Measurements from ENCODE around the gene SPDEF.

Gene SPDEF

DNA sequence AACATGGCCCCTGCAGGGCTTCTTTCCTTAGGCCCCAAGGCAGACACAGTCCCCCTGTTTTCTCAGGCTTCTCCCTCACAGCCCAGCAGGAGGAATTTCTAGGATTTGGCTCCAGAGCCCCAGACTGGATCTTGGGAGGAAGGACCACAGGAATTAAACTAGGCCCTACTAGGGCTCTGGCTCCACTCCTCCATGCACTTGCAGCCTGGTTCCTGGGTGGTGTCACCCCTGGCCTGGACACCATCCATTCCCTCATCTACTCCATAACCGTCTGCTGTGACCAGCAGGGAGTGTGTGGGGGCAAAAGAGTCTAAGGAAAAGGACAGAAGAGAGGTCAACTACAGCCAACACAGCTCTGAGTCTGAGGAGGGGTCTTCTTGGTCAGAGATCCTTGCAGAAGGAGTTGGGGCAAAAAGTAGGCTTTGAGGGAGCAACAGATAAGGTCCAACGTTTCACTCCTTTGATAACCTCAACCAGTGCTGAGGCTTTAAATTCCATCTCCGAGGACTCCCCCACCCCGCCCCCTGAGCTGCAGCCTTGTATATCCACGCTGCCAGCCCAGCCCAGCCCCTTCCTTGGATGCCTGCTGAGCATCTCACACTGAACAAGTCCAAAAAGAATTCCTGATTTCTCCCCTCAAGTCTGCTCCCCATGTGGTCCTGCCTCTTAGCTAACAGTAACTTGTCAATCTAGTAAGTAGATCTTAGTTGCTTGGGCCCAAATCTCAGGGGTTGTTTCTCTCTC lies 27.9 kb upstream of the SPDEF start:
- DNase-seq (ENCODE audit: low read depth in 2 of 2) = no peak

DNA sequence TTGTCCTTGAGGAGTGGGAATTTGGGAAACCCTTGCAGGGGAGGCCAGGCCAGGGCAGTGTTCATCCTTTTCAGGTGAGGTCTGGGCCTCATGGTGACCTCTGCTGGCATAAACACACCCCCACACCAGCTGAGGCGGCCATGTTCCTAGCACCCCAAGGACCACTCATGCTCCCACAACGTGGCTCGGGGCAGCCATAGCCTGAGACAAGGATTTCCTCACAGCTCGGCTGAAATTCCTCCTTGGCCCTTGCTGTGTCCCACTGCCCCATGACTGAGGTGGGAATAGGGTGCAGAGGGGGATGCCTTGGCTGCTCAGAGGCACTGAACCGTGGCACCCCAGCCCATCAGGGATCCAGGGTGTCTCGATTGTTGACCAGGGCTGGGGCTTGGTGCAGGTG lies 27.3 kb upstream of the SPDEF start:
- DNase-seq (ENCODE audit: low read depth in 2 of 2) = no peak

DNA sequence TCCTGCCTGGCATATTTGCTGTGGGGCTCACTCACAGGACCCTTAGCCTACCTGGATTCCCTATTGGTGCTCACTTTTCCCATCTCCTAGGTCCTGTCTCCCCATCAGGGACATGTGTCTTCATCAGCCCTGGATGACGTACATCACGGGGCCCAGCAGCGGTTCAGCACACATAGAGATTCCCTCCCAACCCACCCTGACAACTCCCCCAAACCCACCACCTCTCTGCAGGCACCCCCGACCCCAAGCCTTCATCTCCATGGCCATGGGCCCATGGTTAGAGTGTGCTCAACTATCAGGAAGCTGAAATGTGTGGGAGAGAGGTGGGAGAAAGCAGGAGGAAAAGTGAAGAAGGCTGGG lies 25.4 kb upstream of the SPDEF start:
- no peak for DNase-seq (ENCODE audit: low read depth in 2 of 2)

DNA sequence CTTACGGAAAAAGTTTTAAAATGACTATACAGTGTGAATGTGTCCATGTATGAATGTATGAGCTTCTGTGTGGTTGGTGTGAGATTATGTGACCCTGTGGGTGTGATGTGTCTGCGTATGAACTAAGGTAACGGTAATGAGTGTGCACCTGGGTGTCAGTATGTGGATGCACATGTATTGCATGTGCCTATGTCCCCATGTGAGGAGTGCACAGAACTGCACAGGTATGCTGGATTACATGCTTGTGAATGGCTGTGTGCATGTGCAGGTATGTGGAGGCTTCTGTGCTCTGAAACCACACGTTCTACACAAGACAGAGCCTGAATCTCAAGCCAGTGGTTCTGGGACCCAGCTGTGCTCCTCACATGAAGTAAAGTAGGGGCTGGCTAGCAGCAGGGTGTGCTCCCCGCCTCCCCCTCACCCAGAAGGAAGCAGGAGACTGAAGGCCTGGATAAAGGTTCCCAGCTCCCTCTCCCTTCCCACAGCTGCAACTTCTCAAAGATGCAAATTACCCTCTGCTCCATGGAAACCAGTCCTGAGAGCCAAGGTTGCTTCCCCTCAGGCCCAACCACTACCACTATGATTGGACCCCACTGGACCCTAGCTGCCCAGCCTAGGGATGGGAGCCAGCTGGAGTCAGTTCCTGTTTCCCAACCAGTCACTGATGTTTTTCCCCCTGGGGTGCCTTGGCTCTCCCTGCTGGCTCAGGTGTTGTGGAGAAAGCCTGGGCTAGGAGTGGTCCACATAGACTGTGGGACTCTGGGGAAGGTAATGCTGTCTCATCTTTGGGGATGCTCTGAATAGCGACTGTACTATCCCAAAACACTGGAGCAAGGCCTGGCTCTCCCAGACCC lies 24.8 kb upstream of the SPDEF start:
- no peak for DNase-seq (ENCODE audit: low read depth in 2 of 2)

DNA sequence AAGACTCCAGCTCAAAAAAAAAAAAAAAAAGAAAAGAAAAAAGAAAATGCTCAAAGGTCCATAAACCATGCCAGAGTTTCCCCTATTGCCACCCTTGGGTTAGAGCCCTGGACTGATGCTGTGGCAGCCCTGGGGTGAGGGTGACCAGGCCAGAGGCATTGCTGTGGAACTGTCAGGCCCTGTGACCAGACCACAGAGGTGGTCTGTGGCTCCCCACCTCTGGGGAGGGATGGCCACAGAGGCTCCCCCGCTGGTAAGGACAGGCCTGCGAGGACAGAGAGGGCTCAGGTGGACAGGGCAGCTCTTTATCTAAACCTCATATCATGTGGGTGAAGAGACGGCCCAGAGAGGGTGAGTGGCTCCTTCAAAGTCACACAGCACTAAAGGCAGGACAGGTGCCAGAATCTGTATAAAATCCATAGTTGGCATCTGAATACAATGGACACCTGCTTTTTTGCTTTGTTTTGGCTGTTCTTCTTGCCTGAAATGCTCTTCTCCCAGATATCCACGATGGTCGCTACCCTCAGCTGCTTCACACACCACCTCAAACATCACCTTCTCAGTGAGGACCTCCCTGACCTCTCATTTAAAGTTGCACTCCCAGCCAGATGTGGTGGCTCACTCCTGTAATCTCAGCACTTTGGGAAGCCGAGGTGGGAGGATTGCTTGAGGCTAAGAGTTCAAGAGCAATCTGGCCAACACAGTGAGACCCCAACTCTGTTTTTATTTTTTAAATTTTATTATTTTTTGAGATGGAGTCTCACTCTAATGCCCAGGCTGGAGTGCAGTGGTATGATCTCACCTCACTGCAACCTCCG lies 22.5 kb upstream of the SPDEF start:
- DNase-seq (ENCODE audit: low read depth in 2 of 2) = no peak

DNA sequence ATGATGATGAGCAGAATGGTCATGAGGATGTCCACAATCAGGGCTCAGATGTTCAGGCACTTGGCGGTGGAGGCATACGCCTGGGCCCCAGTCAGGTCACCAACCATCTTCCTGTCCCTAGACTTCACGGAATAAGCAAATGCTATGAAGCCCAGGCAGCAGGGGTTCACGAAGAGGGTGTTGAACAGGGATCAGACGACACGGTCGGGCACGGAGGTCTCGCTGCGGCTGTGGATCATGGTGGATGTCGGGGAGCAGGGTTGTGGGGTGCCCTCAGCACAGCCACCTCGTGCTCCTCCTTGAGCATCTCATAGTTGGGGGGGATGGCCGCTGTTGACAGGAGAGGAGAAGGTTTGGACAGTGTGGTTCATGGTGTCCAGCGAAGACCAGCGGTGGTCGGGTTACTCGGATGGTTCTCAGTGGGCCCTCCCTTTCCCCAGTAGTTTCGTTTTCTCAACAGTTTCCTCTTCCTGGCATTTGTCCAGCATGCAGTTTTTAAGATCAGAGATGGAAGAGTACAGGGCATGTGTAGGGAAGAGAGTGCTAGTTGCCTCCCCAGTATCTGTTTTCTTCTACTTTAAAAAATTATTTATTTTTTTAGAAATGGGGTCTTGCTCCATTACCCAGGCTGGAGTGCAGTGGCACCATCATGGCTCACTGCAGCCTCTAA lies 20.3 kb upstream of the SPDEF start:
- no peak for DNase-seq (ENCODE audit: low read depth in 2 of 2)

DNA sequence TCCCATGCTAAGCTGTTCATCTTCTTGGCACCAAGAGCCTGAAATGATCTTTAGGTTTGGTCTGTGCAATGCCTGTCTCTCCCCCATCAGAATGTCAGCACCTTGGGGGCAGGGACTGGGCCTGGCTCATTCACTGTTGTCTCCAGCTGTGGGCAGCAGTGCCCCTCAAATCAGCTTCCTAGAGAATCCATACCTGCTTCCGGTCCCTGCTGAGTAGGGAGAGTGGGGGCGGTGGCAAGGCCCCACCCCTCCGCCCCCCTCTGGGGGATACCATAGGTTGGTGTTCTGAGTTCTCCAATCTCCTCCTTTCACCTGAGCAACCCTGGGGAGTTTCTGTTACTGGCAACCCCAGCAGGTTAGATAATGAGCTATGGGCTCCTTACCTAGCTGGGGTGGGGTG lies 19.2 kb upstream of the SPDEF start:
- no peak for DNase-seq (ENCODE audit: low read depth in 2 of 2)

DNA sequence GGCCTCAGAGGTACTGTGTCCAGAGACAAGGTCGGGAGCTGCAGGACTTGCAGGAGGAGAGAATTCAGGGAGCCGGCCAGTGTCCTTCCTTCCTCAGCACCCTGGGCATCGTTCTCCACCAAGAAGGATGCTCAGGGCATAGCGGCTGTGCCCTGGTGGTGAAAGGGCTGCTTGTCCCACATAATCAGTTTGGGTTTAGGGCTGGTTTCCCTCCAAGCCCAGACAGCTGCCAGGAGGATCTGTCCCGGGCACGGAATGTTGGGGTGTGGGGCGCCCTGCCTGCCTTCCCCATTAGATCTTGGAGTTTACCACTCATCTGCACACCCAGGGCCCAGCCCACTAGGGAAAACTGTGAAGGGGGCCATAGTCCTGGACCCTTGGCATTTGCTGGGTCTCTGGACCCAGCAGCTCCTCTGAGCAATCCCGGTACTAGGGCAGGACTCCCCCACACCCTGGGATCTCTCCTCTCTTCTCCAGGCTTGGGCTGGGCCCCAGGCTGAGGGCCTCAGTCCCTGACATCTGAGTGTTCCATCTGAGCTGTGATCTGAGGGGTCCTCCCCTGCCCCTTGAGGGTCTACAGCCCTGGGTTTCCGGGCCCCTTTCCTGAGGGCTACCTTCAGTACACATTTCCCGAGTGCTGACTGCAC lies 18.6 kb upstream of the SPDEF start:
- no peak for DNase-seq (ENCODE audit: low read depth in 2 of 2)

DNA sequence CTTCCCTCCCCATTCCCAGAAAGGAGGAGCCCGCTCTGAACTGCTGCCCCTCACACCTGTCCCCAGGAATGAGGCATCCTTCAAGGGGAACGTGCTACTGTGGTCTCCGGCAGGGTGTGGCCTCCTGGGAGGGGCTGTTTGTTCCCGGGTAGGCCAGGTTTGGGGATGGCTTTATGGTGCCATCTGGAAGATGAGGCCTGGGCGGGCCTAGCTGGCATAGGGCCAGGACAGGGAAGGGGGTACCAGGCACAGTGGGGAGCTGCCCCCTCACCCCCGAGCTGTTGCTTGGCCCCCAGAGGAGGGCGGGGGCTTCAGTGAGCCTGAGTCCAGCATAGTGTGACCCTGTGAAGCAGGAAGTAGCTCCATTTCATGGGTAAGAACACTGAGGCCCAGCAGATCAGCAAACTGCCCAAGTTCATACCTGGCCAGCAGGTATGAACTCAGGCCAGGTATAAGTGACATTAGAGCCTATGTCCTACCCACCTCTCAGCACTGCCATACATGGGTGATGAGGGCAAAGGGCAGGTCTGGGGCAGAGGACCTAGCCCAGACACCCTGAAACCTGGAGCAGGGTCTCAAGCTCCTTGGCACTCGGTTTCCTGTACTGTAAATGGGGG lies 17.5 kb upstream of the SPDEF start:
- no peak for DNase-seq (ENCODE audit: low read depth in 2 of 2)

DNA sequence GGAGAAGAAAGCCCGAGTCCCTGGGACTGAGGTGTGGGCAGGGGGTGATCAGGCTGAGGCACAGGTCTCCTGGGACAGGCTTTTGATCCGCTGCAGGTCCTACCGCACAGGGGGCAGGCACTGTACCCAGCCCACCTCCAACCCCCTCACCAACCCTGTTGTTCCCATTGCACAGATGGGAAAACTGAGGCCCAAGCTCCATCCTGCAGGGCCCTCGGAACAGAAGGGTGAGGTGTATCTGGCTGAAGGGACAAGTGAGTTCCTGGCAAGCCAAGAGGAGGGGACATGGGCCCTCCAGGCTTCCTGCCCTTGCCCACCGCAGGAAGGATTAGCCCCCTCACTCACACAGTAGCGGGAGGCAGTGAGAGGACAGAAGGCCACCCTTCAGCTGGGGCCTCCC lies 16.5 kb upstream of the SPDEF start:
- DNase-seq (ENCODE audit: low read depth in 2 of 2) = no peak

DNA sequence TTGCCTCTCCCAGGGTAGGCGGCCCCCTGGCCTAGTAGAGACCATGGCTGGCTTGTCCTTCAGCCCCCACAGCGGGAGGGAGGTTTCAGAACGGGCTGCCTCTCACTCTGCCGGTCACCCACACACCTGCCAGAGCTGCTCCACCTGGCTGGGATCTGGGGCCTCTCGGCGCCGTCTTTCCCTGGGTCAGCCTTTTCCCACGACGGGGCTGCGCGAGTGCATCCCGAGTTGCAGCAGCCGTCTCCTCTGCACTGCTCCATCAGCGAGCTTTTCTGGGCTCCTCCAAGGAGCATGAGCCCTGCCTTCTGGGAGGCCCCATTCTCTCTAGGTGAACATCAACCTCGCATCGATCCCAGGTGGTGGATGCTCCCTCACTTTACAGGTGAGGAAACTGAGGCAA lies 15.9 kb upstream of the SPDEF start:
- no peak for DNase-seq (ENCODE audit: low read depth in 2 of 2)

DNA sequence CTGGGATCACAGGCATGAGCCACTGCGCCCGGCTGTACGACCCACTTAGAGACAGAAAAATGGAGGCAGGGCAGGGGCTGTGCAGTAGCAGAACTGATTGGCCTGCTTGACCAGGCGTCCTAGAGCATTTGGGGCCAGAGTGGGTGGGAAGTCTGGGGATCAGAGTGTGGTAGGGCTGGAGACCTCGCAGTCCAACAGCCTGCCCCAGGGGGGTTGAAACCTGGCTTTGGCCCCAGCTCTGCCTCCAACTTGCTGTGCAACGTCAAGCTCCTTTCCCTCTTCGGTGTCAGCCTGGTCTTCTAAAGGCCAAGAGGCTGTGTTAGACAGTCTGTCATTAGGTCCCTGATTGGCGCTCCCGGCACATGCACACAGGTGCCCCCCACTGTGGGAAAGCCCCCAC lies 15.3 kb upstream of the SPDEF start:
- no peak for DNase-seq (ENCODE audit: low read depth in 2 of 2)

DNA sequence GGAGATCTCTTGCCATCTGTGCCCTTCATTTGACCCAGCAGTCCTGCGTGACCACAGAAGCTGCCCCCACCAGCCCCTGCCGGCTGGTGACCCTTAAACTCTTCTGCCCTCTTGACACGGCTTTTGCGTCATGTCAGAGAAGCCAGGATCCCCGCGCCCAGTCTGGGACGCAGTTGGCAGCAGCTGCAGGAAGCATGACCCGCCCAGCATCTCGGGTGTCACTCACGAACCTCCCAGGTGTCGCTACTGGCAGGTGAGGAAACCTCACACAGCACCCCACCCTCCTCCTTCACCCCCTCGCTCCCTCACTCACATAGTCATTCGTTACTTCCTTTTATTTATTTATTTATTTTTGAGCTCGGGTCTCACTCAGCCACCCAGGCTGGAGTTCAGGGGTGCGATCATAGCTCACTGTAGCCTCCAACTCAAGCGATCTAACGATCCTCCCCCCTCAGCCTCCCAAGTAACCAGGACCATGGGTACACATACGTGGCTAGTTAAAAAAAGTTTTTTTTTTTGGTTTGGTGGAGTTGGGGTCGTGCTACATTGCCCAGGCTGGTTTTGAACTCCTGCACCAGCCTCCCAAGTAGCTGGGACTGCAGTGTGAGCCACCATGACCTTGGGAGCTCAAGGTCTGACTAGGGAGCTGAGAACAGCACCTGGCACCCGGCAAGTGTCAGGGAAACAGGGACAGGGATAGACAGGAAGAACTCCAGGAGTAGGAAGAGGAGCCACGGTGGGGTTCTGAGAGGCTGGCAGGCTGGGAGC lies 14.1 kb upstream of the SPDEF start:
- DNase-seq (ENCODE audit: low read depth in 2 of 2) = no peak

DNA sequence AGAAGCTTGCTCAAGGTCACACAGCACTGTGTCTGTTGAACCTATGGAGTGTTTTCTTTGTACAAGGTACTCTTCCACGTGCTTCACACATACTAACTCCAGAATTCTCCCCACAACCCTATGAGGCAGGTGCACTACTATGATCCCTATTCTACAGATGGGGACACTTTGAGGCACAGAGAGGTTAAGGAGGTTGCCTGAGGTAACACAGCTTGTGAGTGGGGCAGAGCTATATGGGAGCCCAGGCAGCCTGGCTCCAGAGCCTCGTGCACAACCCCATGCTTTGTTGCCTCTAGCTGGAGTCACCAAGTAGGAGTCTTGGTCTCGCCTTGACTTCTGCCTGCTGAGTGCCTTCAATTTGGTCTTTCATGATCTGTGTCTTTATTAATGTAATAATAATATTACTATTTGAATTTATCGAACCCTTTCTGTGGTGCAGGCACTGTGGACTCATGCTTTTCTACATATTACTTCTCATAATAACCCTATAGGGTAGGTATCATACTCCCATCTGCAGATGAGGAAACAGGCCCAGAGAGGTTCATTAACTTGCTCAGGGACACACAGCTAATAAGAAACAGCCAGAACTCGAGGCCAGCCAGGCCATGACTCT lies 13.3 kb upstream of the SPDEF start:
- no peak for DNase-seq (ENCODE audit: low read depth in 2 of 2)

DNA sequence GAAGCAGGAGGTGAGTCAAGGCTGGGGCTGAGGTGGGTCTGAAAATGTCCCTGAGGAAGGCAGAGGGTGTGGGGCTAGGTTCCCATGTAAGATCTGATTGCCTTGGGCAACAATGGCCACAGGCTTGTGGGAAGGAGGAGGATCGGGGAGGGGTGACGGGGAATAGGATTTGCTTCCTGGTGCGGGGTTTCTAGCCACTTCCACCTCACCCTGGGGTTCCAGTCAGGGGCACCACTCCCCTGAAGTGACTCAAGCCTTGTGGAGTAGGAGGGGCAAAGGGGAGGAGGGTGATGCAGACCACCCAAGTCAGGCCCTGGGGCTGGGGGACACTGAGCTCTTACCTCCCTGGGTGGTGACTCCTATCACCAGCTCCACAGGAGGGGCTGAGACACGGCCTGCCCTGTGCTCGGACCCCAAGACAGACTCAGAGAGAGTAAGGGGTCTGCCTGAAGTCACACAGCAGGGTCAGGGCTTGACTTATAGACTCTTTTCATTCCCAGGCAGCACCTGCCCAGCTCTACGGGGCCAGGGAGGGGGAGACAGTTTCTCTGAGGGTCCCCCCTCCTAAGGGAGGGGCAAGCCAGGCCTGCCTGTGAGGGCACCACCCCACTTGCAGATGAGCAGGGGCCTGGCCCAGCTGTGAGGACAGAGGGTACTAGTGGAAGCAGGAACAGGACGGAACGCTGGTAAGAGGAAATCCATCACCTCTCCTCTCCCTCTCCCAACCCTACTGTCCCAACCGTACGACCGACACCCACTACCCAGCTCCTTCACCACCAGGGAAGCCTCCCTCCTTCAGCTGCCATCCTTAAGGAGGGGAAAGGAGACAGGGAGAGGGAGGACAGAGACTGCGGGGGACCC lies 12.4 kb upstream of the SPDEF start:
- DNase-seq (ENCODE audit: low read depth in 2 of 2) = no peak

DNA sequence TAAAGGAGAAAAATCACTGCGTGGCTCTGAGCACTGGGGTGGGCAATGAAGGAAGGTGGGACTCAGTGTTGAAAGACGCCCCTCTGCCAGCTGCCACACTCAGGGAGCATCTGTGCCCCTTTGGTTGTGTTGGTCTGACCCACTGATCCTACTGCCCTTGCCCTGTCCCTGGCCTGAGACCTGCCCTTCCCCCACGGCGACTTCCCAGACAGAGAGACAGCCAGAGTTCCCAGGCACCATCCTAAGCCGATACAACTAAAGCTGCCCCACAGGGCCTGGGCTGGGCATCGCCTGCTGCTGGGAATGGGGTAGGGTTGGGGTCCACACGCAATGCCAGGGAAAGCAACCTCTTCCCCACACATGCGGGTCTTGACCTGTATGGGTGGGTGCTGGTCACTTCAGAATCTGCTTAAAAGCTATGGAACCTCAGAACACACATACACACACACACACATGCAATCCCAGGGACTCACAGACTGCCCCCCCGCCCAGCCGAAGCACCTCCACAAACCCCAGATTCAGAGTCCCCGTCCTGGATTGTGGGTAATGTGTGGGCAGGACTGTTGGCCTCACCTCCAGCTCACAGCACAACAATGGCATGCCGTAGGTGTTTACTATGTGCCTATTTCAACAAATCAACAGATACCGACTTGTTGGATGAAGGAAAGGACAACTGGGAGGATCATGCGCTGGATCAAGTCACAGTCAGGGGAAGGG lies 10.9 kb upstream of the SPDEF start:
- no peak for DNase-seq (ENCODE audit: low read depth in 2 of 2)

DNA sequence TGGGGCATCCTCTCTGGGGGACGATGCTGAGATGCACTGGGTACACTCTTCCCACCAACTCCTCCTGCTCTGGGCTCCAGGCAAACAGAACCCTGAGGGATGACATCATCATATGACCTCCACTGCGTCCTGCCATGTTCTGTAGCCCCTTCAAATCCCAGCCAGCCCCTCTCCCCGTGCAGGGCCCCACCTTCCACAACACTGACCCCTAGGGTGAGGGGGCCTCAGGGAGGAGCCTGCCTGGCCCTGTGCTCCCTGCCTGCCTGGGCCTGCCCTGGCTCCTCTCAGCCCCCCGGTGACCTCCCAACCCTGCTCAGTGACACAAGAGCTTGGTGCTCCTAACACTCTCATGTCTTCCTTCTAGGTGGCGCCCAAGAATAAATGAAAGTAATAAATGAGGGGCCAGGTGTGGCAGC lies 9.6 kb upstream of the SPDEF start:
- DNase-seq (ENCODE audit: low read depth in 2 of 2) = no peak

DNA sequence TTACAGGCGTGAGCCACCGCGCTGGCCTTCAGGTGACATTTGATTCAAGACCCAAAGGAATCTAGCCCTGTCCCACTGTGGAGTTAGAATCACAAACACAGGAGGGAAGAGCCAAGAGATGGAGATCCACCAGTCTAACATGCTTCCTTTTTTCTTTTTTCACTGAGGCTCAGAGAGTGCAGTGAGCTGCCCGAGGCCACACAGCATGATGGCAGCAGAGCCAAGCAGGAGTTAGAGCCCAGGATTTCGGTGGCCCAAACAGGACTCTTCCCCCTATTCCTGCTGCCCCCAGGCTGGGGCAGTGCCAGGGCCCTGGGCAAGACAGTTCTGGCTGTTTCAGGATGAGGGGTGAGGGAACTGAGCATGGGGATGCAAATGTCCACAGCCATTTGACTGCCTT lies 8.1 kb upstream of the SPDEF start:
- no peak for DNase-seq (ENCODE audit: low read depth in 2 of 2)
